Measurements from ENCODE around the gene VASP. TPM values are rescaled to one million over a fixed set of nuclear protein-coding genes. Genes with fewer than 3 reads are reported as not detected.

The VASP gene
- total and polyA plus RNA-seq, 9 of the 15 experiments (the other 6 are each of a cell fraction or from before 2014, with no cell fraction given) = 16.7 to 261 (median 112) TPM

- TF ChIP-seq DACH1 (IDR thresholded peaks at IDR 0.05; ENCODE audit: partially characterized antibody) = no peak
- peak; percentile 66; the same call in 1 of the 2 replicates for TF ChIP-seq TAF7 (tag; IDR thresholded peaks at IDR 0.05)
- no peak for TF ChIP-seq SMARCA4 (IDR thresholded peaks at IDR 0.05)
- peak; percentile 95 for TF ChIP-seq TBP (optimal IDR thresholded peaks at IDR 0.05; ENCODE audit: low read depth, low read length)
- TF ChIP-seq SNAPC5 (CRISPR knock-in tag; IDR thresholded peaks at IDR 0.05) = no peak
- TF ChIP-seq ZHX1 (conservative IDR thresholded peaks at IDR 0.05; ENCODE audit: low read length) = no peak
- no peak for TF ChIP-seq CTCFL (IDR thresholded peaks at IDR 0.05; ENCODE audit: borderline replicate concordance, insufficient read depth, low read depth, low read length, poor library complexity, severe bottlenecking)
- TF ChIP-seq PURB (CRISPR knock-in tag; IDR thresholded peaks at IDR 0.05; ENCODE audit: low read depth) = no peak
- TF ChIP-seq EP300 (IDR thresholded peaks at IDR 0.05; ENCODE audit: low read length) = no peak; the same call in 1 of the 2 replicates
- no peak for TF ChIP-seq MXD1 (CRISPR knock-in tag; IDR thresholded peaks at IDR 0.05; ENCODE audit: borderline replicate concordance, poor library complexity, severe bottlenecking)
- TF ChIP-seq SMC3 (conservative IDR thresholded peaks at IDR 0.05; ENCODE audit: insufficient read depth, low read depth, low read length) = no peak
- TF ChIP-seq TSHZ1 (CRISPR knock-in tag; IDR thresholded peaks at IDR 0.05) = no peak
- peak; percentile 96 for TF ChIP-seq KDM5B (IDR thresholded peaks at IDR 0.05; ENCODE audit: insufficient replicate concordance, low read depth, low read length)
Measured at GRCh38 chr19:45506989-45507871, at the start of gene VASP (continued).

Measured in K562 (cell line).